GM18507 (cell line): ENCODE data around the gene CCSAP.

Experiments used
- DNase-seq: peaks from one replicate; pipeline ENCODE4 v3.0.0; 2011; ENCODE audit warnings: low read depth; ENCODE audit not compliant: insufficient read length; ENCODE audit errors: extremely low spot score
- FAIRE-seq: peaks from 2 replicates; lab custom pipeline; 2011; peaks lifted over from hg19 to GRCh38; lab: Jason Lieb, UNC

Gene CCSAP

GRCh38 chr1:229272164-229273158 is 70.4 kb downstream of the CCSAP start:
- DNase-seq = no peak
- no peak for FAIRE-seq

GRCh38 chr1:229271448-229272159 is 71.2 kb downstream of the CCSAP start:
- DNase-seq (no peak), FAIRE-seq (peak; percentile 29)
